Activated CD8-positive, alpha-beta memory T cell treated with anti-CD3 and anti-CD28 coated beads for 36 hours (primary cell): Measurements from ENCODE around the gene EFHC1. TPM values are rescaled to one million over a fixed set of nuclear protein-coding genes. Genes with fewer than 3 reads are reported as not detected.

Source experiments
- CTCF ChIA-PET: fragments of 350-600 bp; sonication (Branson Sonifier 250); formaldehyde crosslinking; loops from one replicate; lab custom pipeline; 2021; ENCODE audit warnings: antibody characterized with exemption; lab: Charles Lee
- POLR2A ChIA-PET: fragments of 350-600 bp; sonication (Branson Sonifier 250); formaldehyde crosslinking; loops from one replicate; lab custom pipeline; 2021; ENCODE audit warnings: antibody characterized with exemption; lab: Charles Lee
- total RNA-seq, 2 experiments: library from RNA; stranded (reverse); gene quantifications; one replicate each; pipeline ENCODE4 v1.2.3, GENCODE V29; 2021

Gene EFHC1
- total RNA-seq, 2 experiments from 2014 or later: 2.6 to 3.2 TPM

DNA sequence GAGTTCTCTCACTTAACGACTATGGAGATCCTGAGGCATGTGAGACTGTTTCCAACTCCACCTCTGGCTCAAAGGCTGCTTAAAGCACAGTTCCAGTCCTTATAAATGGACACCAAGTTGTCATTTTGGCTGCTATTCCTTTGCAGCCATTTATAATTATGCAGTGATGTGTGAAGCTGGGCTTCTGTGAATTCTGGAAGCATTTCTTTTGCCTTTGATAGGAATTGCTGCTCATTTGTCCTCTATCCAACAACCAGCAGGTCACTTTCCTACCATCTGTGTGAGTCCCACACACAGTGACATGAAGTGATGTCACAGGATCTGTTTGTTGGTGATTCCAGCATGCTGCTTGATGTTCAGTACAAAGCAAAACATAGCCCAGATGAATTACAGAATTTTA is 28.5 kb upstream of the EFHC1 start:
- ChIA-PET CTCF (interaction anchor here (2.8 kb wide), 1 partner anchor 106 kb away, joined by 12 read pairs; the partner anchor contains the start of gene MCM3), POLR2A (no interaction called here)

DNA sequence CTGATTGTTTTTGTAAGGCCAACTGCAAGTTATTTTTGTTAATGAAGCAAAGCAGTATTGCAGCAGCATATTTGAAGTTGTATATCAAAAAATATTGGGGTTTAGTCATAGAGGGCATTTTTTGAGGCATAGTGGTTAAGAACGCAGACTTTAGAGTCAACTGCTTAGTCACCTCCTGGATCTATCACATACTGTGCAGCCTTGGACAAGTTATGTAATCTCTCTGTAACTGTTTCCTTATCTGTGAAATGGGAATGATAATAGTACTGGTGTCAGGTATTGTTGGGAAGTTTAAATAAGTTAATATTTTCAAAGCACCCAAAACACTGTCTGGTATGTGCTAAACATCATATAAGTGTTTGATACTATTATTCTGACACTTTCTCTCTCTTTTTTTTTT is 27.2 kb upstream of the EFHC1 start:
- CTCF ChIA-PET: no interaction called here
- POLR2A ChIA-PET: no interaction called here

DNA sequence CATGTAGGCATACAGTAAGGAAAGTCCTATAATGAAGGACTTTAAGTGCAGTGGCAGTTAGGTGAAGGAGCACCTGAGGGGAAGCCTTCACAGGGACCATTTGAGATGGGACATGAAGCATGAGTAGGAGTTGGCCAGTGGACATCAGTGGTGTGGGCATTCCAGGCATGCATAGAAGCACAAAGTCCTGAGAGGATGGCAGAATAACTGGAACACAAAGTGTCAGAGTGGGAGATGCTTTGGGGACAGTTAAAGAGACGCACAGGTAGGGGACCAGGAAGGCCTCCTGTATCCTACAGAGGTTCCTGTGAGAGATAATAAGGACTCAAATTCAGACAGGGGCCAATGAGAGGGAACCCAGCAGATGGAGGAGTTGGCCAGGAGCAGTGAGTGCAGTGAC is 26.4 kb upstream of the EFHC1 start:
- CTCF ChIA-PET: interaction anchor here (1.0 kb wide), 1 partner anchor 22 kb away, joined by 3 read pairs; no protein-coding TSS in a partner anchor
- POLR2A ChIA-PET: no interaction called here

DNA sequence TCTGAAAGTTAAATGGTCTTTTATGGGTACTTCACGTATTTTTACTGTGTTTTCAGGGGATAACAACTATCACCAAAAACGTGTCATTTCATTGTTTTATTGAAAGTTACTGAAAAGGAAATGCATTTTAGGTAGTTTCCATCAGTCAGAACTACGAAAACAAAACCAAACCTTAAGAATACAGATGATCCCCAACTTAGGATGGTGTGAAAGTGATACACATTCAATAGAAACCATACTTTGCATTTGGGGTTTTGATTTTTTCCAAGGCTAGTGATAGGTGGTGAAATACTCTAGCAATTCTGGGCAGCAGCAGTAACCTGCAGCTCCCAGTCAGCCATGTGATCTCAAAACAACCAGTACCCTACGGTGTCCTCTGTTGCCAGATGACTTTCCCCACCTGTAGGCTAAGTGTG is 25.9 kb upstream of the EFHC1 start:
- CTCF ChIA-PET: interaction anchor here (1.0 kb wide), 1 partner anchor 23 kb away, joined by 3 read pairs; no protein-coding TSS in a partner anchor
- POLR2A ChIA-PET: no interaction called here

DNA sequence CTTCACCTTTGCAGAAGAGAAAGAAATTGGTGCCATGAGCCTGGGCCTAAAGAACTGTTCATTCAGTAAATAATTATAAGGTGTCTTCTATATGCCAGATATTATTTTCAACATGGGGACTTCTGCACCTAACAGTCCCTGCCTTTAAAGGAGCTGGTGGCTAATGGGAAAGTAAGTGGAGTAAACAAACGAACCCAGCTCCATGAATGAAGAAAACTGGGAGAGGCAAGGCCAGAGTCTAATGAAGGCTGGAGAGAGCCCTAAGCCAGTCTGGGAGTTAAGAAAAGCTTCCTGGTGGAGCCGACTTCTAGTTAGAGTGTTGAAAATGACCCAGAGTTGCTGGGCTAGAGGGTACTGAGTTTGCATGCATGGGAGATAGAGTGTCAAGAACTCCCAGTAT is 24.2 kb upstream of the EFHC1 start:
- CTCF ChIA-PET: interaction anchor here (0.8 kb wide), 1 partner anchor 165 kb away, joined by 3 read pairs; no protein-coding TSS in a partner anchor
- POLR2A ChIA-PET: no interaction called here

DNA sequence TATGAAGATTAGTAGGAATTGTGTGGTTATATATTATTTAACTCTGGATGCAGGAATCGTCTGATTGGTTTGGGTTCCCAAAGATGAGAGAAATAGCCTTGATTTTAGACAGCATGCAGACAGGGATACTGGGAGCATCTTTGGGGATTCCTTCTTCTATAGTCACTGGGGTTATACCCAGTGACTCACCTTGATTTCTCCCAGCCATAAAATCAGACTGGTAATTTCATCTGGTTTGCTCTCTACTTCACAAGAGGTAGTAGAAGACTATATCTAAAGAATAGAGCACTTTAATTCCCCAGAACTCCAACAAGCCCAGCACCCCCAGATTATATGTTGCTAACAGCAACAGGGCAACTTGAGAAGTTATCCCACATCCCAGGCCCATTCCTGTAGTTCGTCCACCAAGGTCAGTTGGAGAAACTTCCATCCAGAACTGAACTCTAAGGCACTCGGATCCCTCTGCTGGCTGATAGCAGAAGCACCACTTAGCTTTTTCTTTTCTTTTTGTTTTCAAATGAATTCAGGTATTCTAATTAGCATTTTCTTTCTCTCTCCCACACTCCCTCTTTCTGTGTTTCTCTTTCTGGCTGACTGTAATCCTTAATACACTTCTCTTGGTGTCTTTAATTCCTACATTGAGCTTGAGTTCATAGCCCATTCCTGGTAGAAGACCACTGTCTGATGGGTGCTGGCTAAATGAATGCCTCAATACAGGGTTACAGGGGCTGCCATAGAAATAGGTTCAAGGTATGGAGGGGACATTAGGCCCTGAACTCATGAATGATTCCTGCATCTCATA is 20.4 kb upstream of the EFHC1 start:
- POLR2A ChIA-PET: interaction anchor here (1.2 to 1.4 kb wide), 3 partner anchors 18 to 115 kb away, joined by 3 to 4 read pairs (median 4); partner anchors contain the start of genes MCM3 and PAQR8
- CTCF ChIA-PET: interaction anchor here (0.7 to 2.4 kb wide), 13 partner anchors 11 to 261 kb away, joined by 3 to 17 read pairs (median 4); partner anchors contain the start of genes MCM3 and PAQR8

DNA sequence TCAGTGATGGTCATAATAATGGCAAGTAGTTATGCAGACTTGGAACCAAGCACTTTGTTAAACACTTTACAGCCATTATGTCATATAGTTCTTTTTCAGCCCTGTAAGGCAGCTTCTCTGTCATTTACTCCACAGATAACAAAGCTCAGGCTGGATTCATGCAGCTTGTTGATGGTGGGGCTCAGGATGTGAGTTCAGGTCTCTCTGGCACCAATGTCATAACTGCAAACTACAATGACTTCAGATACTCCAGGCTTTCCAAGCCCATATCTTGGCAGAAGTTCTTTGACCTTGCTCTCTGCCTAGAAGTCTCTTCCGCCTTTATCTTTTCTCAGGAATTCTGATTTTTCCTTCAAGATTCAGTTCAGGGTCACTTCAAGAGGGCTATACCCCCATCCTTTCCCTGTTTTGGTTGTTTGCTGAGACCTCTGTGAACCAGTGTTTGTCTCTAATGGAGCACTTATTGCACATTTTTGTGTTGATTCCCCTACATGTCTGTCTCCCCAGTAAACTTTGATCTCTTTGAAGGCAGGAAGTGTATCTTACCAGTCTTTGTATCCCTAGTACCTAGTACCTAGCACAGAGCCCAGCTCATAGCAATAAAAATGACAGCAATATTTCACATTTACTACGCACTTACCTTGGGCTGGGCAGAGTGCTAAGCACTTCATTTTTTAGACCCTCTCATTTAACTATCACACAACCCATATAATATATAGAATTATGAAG is 19.7 kb upstream of the EFHC1 start:
- ChIA-PET POLR2A (interaction anchor here (1.2 to 1.4 kb wide), 3 partner anchors 17 to 116 kb away, joined by 3 to 4 read pairs (median 4); partner anchors contain the start of genes MCM3 and PAQR8), CTCF (interaction anchor here (0.7 to 2.4 kb wide), 13 partner anchors 12 to 261 kb away, joined by 3 to 17 read pairs (median 4); partner anchors contain the start of genes MCM3 and PAQR8)

DNA sequence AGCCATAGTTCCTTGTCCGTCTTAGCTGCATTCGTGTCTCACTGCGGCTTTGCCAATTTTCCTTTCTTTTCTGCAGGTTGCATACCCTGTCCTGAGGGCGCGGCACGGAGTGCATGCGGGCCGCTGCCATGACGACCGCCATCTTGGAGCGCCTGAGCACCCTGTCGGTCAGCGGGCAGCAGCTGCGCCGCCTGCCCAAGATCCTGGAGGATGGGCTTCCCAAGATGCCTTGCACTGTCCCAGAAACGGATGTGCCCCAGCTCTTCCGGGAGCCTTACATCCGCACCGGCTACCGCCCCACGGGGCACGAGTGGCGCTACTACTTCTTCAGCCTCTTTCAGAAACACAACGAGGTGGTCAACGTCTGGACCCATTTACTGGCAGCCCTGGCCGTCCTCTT is 17.1 kb upstream of the EFHC1 start:
- ChIA-PET POLR2A (interaction anchor here (0.7 kb wide), 1 partner anchor 13 kb away, joined by 5 read pairs; no protein-coding TSS in a partner anchor), CTCF (no interaction called here)

DNA sequence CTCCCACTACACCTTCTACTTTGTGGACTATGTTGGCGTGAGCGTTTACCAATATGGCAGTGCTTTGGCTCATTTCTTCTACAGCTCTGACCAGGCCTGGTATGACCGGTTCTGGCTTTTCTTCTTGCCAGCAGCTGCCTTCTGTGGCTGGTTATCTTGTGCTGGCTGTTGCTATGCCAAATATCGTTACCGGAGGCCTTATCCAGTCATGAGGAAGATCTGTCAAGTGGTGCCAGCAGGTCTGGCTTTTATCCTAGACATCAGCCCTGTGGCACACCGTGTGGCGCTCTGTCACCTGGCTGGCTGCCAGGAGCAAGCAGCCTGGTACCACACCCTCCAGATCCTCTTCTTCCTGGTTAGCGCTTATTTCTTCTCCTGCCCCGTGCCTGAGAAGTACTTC is 16.5 kb upstream of the EFHC1 start:
- ChIA-PET CTCF (interaction anchor here (0.9 kb wide), 1 partner anchor 241 kb away, joined by 3 read pairs; no protein-coding TSS in a partner anchor), POLR2A (no interaction called here)

DNA sequence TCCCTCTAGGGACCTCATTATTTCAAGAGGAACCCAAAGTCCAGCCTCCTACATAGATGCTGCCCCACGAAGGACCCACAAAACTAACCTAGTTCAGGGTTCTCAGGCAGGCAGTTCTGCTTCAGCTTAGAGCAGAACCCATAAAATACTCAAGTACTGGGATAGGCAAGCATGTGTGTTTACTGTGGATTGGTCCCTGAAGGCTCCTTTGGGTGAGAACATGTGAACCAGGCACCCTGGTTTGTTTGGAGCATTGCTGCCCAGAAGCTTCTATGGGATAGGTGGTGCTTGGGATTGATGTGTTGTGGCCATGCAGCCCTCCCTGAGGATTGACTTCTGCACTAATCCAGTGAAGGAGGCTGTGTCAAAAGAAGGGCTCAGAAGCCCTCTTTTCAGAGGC is 14.9 kb upstream of the EFHC1 start:
- ChIA-PET CTCF (interaction anchor here (1.1 kb wide), 2 partner anchors 42 to 120 kb away, joined by 3 to 4 read pairs; no protein-coding TSS in a partner anchor), POLR2A (no interaction called here)

DNA sequence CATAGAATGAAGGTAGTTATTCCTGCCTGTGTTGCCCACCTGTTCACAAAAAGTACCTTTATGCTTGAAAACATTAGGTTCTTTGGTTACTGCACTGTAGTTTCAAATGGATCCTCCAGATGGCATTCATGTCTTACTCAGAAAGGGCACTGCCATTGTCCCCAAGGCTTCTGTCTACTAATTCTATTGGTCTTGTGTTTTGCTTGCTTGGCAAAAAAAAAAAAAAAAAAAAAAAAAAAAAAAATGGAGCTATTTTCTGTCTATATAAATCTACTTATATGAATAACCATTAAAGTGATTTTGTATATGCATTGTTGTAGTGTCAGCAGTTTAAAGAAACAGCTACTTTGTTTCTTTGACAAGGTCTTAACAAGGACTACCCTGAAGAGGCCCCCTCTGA is 12.7 kb upstream of the EFHC1 start:
- CTCF ChIA-PET: interaction anchor here (0.6 to 0.9 kb wide), 7 partner anchors 10 to 1283 kb away, joined by 3 to 4 read pairs (median 4); partner anchors contain the start of gene PAQR8
- POLR2A ChIA-PET: no interaction called here

DNA sequence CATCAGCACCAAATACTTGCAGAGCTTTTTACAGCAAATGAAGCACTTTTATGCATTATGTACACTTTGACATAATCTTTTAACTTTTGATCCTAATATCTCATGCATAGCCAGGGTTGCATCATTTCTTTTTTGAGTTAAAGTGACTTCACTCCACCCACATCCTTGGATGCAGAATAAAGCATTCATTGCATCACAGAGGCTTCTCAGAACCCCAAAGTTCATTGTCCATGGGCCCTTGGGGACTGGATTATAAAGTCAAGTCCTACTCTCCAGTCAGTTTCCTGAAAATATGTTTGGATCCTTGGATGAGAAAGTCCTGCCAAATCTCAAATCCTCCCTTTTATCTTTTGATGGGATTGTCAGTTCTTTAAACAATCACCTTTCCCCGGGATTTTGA is 10.6 kb upstream of the EFHC1 start:
- CTCF ChIA-PET: no interaction called here
- POLR2A ChIA-PET: no interaction called here

DNA sequence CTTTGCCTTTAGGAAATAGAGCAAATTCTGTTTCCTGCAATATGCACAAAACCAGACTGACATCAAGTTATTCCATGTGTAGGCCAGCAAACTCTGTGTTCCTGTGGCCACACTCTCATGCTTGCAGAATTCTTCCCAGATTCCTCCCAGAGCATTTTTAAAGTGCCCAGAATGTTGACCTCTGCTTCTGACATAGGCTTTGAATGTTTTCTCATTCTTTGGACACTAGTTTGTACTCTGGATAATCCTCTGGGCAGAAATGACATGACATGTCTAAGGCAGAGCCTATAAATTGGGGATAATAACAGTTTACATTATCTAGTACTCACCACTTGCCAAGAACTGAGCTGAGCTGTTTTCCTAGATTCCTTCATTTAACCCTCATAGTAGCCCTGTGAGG is 9.2 kb upstream of the EFHC1 start:
- ChIA-PET CTCF (interaction anchor here (0.6 kb wide), 1 partner anchor 152 kb away, joined by 4 read pairs; no protein-coding TSS in a partner anchor), POLR2A (interaction anchor here (1.3 kb wide), 1 partner anchor 9 kb away, joined by 3 read pairs; the partner anchor contains the start of gene EFHC1)

DNA sequence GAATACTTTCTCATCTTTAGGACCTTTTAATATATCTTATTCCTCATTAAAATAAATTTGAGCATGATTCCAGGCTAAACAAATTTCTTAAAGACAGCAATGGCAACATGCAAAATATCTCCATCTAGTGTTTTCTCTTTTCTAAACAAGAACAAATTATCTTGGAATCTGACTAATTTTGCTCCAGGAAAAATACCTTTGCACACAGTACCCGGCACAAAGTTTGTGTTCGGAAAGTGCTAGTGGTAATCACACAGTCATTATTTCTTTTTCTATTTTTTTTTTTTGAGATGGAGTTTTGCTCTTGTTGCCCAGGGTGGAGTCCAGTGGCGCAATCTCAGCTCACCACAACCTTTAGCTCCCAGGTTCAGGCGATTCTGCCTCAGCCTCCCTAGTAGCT is 8.2 kb upstream of the EFHC1 start:
- ChIA-PET CTCF (no interaction called here), POLR2A (no interaction called here)

DNA sequence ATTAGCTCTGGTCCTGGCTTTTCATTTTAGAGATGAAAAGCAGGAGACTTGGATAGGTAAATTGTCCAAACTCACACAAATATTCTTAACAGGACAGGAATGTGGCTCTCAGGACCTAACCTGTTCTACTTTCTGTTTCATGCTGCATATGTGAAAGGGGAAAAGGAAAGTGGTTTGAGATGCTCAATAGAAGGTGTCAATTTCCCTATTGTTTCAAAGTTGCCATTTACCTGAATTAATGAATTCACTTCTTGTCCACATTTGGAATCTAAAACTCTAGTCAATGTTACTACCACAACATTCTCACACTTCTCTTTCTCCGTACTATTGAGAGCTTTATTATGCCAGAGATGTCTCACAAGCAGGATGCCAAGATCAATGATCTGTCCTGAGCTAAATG is 4.8 kb upstream of the EFHC1 start:
- POLR2A ChIA-PET: no interaction called here

DNA sequence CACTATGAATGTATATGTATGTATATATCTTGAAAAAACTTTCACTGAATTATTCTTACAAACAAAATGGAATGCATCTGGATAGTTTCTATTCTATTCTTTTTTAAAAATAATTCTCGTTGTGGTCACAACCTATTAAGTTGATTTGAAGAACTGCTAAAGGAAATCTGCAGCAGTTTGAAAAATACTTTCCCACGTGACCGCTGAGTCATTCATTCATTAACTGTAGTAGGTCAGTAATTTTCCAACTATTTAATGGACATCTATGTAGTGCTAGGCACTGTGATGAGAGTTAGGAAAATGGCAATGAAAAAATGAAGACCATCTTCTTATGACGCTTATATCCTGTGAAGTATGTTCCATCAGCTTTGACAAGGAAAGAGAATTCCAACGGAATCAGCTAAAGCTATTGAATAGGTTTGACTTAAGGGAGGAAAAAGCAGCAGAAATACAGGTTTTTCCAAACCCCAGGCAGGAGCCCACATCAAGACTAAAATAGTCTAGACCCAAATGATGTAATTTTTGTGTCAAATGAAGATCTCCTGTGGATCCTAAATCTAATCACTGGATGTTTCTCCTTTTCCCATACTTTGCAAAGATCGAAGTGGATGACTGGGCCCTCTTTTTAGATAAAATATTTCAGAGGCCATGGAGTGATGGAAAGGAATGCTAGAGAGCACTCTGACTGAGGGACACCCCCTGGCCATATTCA is 4.1 kb upstream of the EFHC1 start:
- ChIA-PET POLR2A (no interaction called here), CTCF (interaction anchor here (1.0 to 3.1 kb wide), 4 partner anchors 19 to 246 kb away, joined by 3 to 14 read pairs (median 3); no protein-coding TSS in a partner anchor)

More for the DNA sequence above, 4.8 kb upstream of the EFHC1 start:
- CTCF ChIA-PET: interaction anchor here (1.1 to 3.1 kb wide), 3 partner anchors 18 to 247 kb away, joined by 3 to 14 read pairs (median 3); no protein-coding TSS in a partner anchor

DNA sequence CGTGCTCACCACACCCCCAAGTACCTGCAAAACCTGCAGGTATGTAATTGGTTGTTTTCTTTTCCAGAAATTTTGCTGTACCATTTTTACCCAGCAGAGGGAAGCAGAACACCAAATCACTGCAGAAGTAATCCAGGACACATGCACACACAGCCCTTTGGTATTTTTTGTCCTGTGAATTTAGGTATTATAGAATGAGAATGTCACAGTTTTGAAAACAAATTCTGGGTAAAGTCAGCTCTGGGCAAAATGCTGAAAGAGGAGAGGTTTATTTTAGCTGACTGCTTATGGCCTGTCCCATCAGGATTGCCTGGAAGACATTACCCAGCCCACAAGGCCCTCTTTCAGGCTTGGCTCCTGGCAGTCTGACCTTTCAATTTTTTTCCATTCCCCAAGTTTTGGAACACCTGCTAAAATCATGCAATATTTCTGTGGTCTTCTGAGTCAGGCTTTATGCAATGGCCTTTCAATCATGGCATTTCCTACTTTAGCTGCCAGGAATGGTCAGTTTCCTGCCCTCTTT is 3.5 kb upstream of the EFHC1 start:
- ChIA-PET POLR2A (no interaction called here), CTCF (interaction anchor here (1.0 to 3.1 kb wide), 5 partner anchors 9 to 248 kb away, joined by 3 to 14 read pairs (median 4); no protein-coding TSS in a partner anchor)

DNA sequence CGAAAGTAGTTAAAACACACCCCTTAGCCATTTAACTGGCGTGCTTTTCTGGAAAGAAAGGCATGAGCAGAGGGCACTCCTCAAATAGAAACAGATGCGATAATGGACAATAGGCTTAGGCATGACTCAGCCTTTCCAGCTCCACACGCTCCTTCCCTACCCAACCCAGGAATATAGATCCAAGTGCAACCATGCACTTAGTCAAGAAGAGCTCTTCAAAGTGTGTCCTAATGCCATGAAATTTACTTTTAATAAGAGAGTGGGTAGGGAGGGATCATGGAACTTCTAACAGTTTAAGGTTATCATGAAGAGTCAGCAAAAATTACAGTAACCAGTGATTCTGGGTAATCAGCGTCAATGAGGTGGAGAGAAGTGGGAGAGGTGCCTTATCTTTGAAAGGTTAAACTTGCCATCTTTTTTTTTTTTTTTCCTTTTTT is 2.4 kb upstream of the EFHC1 start:
- POLR2A ChIA-PET: interaction anchor here (0.9 kb wide), 1 partner anchor 18 kb away, joined by 3 read pairs; no protein-coding TSS in a partner anchor
- CTCF ChIA-PET: interaction anchor here (1.2 to 3.1 kb wide), 5 partner anchors 10 to 247 kb away, joined by 3 to 12 read pairs (median 4); no protein-coding TSS in a partner anchor
